Muscle layer of duodenum (tissue), 2 donors: ENCODE measurements around the gene TDRD12.
"Not testable (repeated sequence)": the region's sequence is repeated elsewhere in the genome, so short reads cannot be mapped to it uniquely, and the experiment has no call there.

Experiments used
- H3K27ac ChIP-seq: one replicate; pipeline ENCODE4 v1.7.0; 2013; ENCODE audit warnings: mild to moderate bottlenecking, low read length
- H3K27me3 ChIP-seq: one replicate; pipeline ENCODE4 v1.7.0; 2013; ENCODE audit warnings: low read depth, mild to moderate bottlenecking, control low read depth, low read length
- H3K36me3 ChIP-seq, 2 donors: one replicate each; pipeline ENCODE4 v1.7.0; 2013; ENCODE audit warnings: low read length in 2 of 2, control low read depth in 1 of 2, mild to moderate bottlenecking in 1 of 2; ENCODE audit not compliant: insufficient read depth in 2 of 2, control insufficient read depth in 1 of 2
- H3K4me1 ChIP-seq, 2 donors: one replicate each; pipeline ENCODE4 v1.7.0; 2013; ENCODE audit warnings: low read length in 2 of 2, mild to moderate bottlenecking in 2 of 2, control low read depth in 1 of 2, moderate library complexity in 1 of 2; ENCODE audit not compliant: insufficient read depth in 2 of 2, control insufficient read depth in 1 of 2
- H3K4me3 ChIP-seq, 2 donors: one replicate each; pipeline ENCODE4 v1.7.0; 2013; ENCODE audit warnings: low read length in 2 of 2, low read depth in 1 of 2, mild to moderate bottlenecking in 1 of 2
- H3K9me3 ChIP-seq, 2 donors: one replicate each; pipeline ENCODE4 v1.7.0; 2013; ENCODE audit warnings: low read length in 2 of 2, control low read depth in 1 of 2, mild to moderate bottlenecking in 1 of 2; ENCODE audit not compliant: control insufficient read depth in 1 of 2
- donor health status: healthy.

The TDRD12 gene

DNA sequence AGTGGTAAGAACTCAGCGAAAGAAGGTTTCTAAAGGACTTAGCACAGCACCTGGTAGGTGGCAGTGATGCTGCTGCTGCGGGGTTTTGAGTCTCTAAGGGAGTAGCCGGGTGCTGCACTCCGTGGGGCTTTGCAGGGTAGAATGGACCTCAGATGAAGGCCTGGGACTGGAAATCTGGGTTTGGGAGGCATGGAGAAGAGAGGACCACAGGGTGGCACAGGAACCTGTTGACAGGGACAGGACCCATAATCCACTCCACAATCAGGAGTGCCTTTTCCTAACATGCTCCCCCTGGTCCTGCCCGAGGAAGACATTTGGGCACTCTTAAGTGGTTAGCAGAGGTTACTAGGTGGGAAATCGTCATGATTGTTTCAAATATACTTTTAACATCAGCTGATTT lies 29.8 kb downstream of the TDRD12 start:
- no peaks in the 10 kb centered on the region for H3K4me1 ChIP-seq
- H3K27ac ChIP-seq: no peak overlapping the region
- H3K36me3 ChIP-seq: no peaks in the 10 kb centered on the region
- H3K4me3 ChIP-seq: no peak overlapping the region
- no peaks in the 10 kb centered on the region for H3K27me3 ChIP-seq
- H3K9me3 ChIP-seq: no peaks in the 10 kb centered on the region

DNA sequence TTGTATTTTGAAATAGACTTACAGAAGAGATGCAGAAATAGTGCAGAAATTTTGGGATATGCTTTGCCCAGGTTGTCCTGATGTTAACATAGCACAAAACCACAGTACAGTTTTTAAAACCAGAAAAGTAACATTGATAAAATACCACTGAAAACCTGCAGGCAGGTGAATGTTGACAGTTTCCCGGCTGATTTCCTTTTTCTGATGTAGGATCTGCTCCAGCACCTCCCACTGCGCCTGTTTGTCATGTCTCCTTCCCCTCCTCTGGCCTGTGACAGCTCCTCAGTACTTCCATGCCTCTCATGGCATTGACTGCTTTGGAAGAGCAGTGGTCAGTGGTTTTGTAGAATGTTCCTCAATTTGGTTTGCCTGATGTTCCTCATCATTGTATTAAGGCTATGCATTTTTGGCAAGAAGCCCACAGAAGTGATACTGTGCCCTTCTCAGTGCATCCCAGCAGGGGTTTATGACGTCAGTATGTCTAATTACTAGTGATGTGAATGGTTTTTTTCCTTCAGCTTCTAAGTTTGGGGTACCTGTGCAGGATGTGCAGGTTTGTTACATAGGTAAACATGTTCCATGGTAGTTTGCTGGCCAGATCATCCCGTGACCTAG lies 31.0 kb downstream of the TDRD12 start:
- Histone ChIP-seq H3K27me3 (no peaks in the 10 kb centered on the region), H3K9me3 (no peaks in the 10 kb centered on the region), H3K36me3 (no peaks in the 10 kb centered on the region), H3K4me3 (no peak overlapping the region), H3K27ac (no peak overlapping the region), H3K4me1 (no peaks in the 10 kb centered on the region)

DNA sequence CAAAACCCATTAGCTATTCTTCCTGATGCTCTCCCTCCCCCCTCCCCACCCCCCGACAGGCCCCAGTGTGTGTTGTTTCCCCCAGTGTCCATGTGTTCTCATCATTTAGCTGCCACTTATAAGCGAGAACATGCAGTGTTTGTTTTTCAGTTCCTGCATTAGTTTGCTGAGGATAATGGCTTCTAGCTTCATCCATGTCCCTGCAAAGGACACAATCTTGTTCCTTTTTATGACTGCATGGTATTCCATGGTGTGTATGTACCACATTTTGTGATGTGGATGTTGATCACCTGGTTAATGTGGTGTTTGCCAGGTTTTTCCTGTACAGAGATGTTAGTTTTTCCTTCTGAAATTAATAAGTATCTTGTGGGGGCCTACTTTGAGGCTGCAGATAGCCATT lies 31.5 kb downstream of the TDRD12 start:
- Histone ChIP-seq H3K27me3 (no peaks in the 10 kb centered on the region), H3K4me1 (no peaks in the 10 kb centered on the region), H3K4me3 (no peak overlapping the region), H3K9me3 (no peaks in the 10 kb centered on the region), H3K27ac (no peak overlapping the region), H3K36me3 (no peaks in the 10 kb centered on the region)

DNA sequence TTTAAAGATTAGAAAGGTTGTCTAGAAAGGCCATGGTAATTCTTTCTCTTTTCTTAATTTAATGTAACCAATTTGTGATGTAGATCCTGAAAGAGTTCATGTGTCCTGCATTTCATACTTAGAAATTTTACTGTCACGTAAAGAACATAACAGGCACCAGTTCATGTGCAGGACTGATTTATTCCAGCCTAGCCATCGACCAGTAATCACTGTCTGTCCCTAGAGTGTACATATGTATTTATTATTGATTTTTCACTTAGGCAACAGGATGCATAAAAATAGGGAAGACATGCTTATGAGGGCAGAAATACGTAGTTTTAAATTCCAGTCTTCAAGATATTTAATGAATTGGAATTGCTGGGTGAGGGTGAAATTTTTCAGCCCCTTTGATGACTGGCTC lies 37.6 kb downstream of the TDRD12 start:
- H3K36me3 ChIP-seq: no peaks in the 10 kb centered on the region
- H3K27ac ChIP-seq: no peak overlapping the region
- H3K4me1 ChIP-seq: no peaks in the 10 kb centered on the region
- H3K27me3 ChIP-seq: no peaks in the 10 kb centered on the region
- H3K9me3 ChIP-seq: no peaks in the 10 kb centered on the region
- H3K4me3 ChIP-seq: no peak overlapping the region

DNA sequence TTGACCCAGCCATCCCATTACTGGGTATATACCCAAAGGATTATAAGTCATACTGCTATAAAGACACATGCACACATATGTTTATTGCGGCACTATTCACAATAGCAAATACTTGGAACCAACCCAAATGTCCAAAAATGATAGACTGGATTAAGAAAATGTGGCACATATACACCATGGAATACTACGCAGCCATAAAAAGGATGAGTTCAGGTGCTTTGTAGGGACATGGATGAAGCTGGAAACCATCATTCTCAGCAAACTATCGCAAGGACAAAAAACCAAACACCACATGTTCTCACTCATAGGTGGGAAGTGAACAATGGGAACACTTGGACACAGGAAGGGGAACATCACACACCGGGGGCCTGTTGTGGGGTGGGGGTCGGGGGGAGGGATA lies 45.8 kb downstream of the TDRD12 start:
- H3K4me1 ChIP-seq, H3K36me3 ChIP-seq, H3K4me3 ChIP-seq, H3K27me3 ChIP-seq, H3K27ac ChIP-seq, H3K9me3 ChIP-seq: not testable (repeated sequence)

DNA sequence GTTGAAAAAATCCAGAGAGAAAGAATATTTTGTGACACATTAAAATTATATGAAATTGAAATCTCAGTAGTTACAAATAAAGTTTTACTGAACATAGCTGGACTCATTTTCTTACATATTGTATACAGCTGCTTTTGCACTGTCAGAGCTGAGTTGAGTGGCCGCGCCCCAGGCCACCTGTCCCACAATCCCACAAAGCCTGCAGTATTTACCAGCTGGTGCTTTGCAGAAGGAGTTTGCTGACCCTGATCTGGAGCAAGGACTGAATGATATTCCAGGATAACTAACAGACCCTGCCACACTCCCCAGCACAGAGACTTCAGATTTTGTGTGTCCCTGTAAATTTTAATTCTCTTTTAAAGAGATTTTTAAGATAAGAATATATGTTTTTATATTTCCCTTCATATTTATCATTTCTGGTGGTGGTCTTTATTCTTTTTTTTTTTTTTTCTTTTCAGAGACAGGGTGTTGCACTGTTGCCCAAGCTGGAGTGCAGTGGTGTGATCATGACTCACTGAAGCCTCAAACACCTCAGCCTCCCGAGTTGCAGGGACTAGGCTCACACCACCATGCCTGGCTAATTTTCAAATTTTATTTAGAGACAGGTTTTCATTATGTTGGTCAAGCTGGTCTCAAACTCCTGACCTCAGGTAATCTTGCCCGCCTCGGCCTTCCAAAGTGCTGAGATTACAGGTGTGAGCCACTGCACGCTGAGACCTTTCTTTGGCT lies 48.5 kb downstream of the TDRD12 start:
- H3K36me3 ChIP-seq: no peaks in the 10 kb centered on the region
- no peak overlapping the region for H3K4me3 ChIP-seq
- peaks cover 0 to 6% of the 10 kb centered on the region in 2 donors for H3K9me3 ChIP-seq
- no peak overlapping the region for H3K27ac ChIP-seq
- H3K4me1 ChIP-seq: no peaks in the 10 kb centered on the region
- H3K27me3 ChIP-seq: no peaks in the 10 kb centered on the region

DNA sequence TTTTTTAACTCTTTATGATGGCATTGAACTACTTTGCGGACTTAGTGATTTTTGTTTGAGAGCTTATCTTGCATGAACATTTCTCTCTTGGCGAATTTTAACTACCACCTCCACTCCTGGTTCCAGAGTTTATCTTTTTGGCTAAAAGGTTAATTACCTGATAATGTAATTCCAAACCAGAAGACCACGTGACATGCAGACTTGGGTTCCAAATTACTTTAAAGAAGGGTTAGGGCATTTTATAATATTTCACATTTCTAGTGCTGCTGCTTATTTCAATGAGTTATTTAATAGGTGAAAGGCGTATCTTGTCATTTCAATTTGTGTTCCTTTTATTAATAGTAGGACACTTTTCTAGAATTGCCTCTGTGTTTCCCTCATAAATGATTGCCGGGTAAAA lies 52.0 kb downstream of the TDRD12 start:
- Histone ChIP-seq H3K27ac (no peak overlapping the region), H3K36me3 (no peaks in the 10 kb centered on the region), H3K9me3 (peaks cover 0 to 6% of the 10 kb centered on the region in 2 donors), H3K4me1 (no peaks in the 10 kb centered on the region), H3K27me3 (no peaks in the 10 kb centered on the region), H3K4me3 (no peak overlapping the region)

DNA sequence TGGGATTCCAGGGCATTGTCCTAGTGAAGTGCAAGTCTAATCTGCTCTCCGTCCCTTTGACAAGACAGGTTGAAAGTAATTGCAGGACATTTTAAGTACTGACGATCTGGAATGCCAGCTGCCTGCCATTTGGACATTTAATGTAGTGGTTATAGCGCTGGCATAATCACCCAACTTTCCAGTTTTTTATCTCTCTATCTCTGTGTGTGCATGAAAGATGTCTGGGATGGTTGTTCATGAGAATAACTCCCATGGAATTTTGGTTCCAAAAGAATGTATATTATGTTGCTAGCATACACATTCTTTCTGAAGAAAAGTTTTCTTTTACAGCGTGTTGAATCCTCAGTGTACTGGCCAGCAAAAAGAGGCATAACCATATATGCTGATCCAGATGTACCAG lies 53.6 kb downstream of the TDRD12 start:
- peaks cover 0 to 6% of the 10 kb centered on the region in 2 donors for H3K9me3 ChIP-seq
- H3K27ac ChIP-seq: no peak overlapping the region
- H3K4me1 ChIP-seq: no peaks in the 10 kb centered on the region
- no peaks in the 10 kb centered on the region for H3K36me3 ChIP-seq
- no peak overlapping the region for H3K4me3 ChIP-seq
- no peaks in the 10 kb centered on the region for H3K27me3 ChIP-seq

DNA sequence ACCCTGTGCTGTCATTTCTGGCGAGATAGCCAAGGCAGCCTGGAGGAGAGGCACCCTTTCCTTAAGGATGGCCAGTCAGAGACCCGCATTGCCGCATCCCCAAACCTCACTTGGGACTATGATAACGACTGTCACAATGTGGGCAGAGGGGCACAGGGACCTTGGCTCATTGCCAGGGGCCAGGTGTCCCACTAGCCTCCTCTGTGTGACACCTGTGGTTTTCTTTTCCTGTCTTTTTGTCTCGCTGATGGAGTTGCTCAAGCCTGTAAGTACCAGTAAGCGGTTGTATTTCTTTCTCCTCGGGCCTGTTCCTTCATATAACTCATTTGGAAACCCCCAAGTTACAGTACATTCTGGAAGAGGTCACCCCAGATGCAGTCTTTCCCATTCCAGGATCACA lies 59.5 kb downstream of the TDRD12 start:
- Histone ChIP-seq H3K36me3 (no peaks in the 10 kb centered on the region), H3K9me3 (peaks cover 0 to 3% of the 10 kb centered on the region in 2 donors), H3K4me3 (no peak overlapping the region), H3K27me3 (no peaks in the 10 kb centered on the region), H3K27ac (no peak overlapping the region), H3K4me1 (no peaks in the 10 kb centered on the region)

DNA sequence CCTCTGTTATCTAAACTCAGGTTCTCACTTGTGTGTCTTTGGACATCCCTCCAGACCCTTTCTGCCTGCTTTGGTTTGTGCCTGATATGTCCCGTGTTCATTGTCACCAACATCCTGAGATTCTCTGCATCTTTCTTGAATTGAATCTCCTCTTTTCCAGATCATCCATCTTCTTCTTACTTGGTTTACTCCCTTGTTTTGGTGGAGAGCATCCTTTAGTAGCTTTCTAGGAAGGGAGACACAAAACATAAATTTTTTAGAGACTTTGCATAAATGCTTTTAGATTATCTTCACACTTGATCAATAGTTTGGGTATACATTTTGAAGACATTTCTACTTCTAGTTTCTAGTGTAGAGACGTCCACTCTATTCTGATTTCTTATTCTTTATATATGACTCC lies 61.7 kb downstream of the TDRD12 start:
- Histone ChIP-seq H3K27me3 (no peaks in the 10 kb centered on the region), H3K4me1 (no peaks in the 10 kb centered on the region), H3K4me3 (no peak overlapping the region), H3K9me3 (peaks cover 0 to 3% of the 10 kb centered on the region in 2 donors), H3K36me3 (no peaks in the 10 kb centered on the region), H3K27ac (no peak overlapping the region)

DNA sequence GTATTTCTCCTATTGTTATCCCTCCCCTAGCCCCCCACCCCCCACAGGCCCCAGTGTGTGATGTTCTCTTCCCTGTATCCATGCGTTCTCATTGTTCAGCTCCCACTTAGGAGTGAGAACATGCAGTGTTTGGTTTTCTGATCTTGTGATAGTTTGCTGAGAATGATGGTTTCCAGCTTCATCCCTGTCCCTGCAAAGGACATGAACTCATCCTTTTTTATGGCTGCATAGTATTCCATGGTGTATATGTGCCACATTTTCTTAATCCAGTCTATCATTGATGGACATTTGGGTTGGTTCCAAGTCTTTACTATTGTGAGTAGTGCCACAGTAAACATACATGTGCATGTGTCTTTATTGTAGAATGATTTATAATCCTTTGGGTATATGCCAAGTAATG lies 62.5 kb downstream of the TDRD12 start:
- not testable (repeated sequence) for H3K4me1 ChIP-seq, H3K27ac ChIP-seq

More for the DNA sequence above, 62.5 kb downstream of the TDRD12 start:
- not testable (repeated sequence) for H3K9me3 ChIP-seq, H3K4me3 ChIP-seq, H3K36me3 ChIP-seq, H3K27me3 ChIP-seq
